ENCODE results near the gene PHLDB2.

PHLDB2 gene

GRCh38 chr3:111943533-111943932, 84.5 kb downstream of the PHLDB2 start:
- no peak for TF ChIP-seq POLR2AphosphoS5 (IDR thresholded peaks at IDR 0.05; ENCODE audit: low read depth, low read length)
- no peak for TF ChIP-seq SIN3A (IDR thresholded peaks at IDR 0.05; ENCODE audit: borderline replicate concordance, insufficient read depth, low read length)
- TF ChIP-seq REST (IDR thresholded peaks at IDR 0.05; ENCODE audit: insufficient read depth in 1 of 2, low read depth in 2 of 2, low read length in 2 of 2) = no peak
- TF ChIP-seq TAF1 (IDR thresholded peaks at IDR 0.05; ENCODE audit: borderline replicate concordance, insufficient read depth, low read length) = no peak
- no peak for TF ChIP-seq FOXP2 (optimal IDR thresholded peaks at IDR 0.05; ENCODE audit: borderline replicate concordance, extremely low read depth, extremely low read length, insufficient read depth)

GRCh38 chr3:111944372-111944771, 85.3 kb downstream of the PHLDB2 start:
- TF ChIP-seq SIN3A (IDR thresholded peaks at IDR 0.05; ENCODE audit: borderline replicate concordance, insufficient read depth, low read length) (no peak), REST (IDR thresholded peaks at IDR 0.05; ENCODE audit: insufficient read depth in 1 of 2, low read depth in 2 of 2, low read length in 2 of 2) (no peak), FOXP2 (optimal IDR thresholded peaks at IDR 0.05; ENCODE audit: borderline replicate concordance, extremely low read depth, extremely low read length, insufficient read depth) (no peak), POLR2AphosphoS5 (IDR thresholded peaks at IDR 0.05; ENCODE audit: low read depth, low read length) (no peak), TAF1 (IDR thresholded peaks at IDR 0.05; ENCODE audit: borderline replicate concordance, insufficient read depth, low read length) (no peak)

DNA sequence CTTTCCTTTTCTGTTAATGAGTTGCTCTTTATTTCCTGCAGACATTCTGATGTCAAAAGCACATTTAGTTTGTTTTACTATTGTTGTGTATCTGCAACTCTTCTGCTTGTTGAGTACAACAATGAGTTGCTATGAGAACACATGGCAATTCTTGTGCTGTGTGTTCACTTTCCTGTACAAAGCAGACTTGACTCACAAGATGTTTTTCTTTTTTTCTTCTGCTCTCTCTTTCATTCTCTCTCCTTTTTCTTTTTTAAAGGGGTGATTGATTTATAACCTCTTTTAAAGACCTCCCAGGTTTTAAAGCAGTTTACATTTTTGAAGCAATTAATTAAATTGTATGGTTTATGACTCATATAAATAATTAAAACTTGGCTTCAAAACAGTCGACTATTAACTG, 88.2 kb downstream of the PHLDB2 start:
- TF ChIP-seq SIN3A (IDR thresholded peaks at IDR 0.05; ENCODE audit: borderline replicate concordance, insufficient read depth, low read length) (no peak), POLR2AphosphoS5 (IDR thresholded peaks at IDR 0.05; ENCODE audit: low read depth, low read length) (no peak), TAF1 (IDR thresholded peaks at IDR 0.05; ENCODE audit: borderline replicate concordance, insufficient read depth, low read length) (no peak), REST (IDR thresholded peaks at IDR 0.05; ENCODE audit: insufficient read depth in 1 of 2, low read depth in 2 of 2, low read length in 2 of 2) (no peak), FOXP2 (optimal IDR thresholded peaks at IDR 0.05; ENCODE audit: borderline replicate concordance, extremely low read depth, extremely low read length, insufficient read depth) (no peak)

DNA sequence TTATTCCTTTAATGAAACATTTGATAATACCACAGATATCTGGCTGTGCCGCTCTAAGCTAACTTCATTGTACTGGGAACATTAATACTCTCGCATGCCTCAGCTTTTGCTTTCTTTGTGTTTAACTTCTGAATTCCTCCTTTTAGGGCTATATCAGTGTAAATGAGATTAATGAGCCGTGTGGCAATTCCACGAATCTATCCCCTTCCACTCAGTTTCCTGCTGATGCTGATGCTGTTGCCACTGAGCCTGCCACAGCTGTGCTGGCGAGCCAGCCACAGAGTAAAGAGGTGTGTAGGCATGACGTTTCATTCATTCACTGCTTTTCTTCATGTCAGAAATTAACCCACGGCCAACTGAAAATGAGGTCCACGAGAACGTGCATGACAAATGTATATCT, 89.7 kb downstream of the PHLDB2 start:
- no peak for TF ChIP-seq REST (IDR thresholded peaks at IDR 0.05; ENCODE audit: insufficient read depth in 1 of 2, low read depth in 2 of 2, low read length in 2 of 2)
- TF ChIP-seq TAF1 (IDR thresholded peaks at IDR 0.05; ENCODE audit: borderline replicate concordance, insufficient read depth, low read length) = no peak
- TF ChIP-seq FOXP2 (optimal IDR thresholded peaks at IDR 0.05; ENCODE audit: borderline replicate concordance, extremely low read depth, extremely low read length, insufficient read depth) = no peak
- TF ChIP-seq POLR2AphosphoS5 (IDR thresholded peaks at IDR 0.05; ENCODE audit: low read depth, low read length) = no peak
- TF ChIP-seq SIN3A (IDR thresholded peaks at IDR 0.05; ENCODE audit: borderline replicate concordance, insufficient read depth, low read length) = no peak

DNA sequence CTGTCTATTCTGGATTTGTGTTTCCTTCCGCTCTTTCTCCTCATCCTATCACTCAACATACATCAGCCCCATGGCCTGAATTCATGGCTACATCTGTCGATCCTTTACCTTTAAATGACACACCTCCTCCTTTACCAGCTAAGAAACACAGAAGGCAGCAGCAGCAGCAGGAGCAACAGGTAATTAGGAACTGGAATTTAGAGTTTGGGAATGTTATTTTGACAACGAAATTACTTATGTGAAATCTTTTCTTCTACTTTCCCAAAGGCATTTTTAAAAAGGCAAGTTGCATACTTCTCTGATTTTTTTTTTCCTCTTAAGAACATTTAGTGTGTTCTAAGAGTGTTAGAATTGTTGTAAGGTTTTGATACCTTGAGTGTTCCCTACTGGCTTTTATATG, 90.6 kb downstream of the PHLDB2 start:
- TF ChIP-seq REST (IDR thresholded peaks at IDR 0.05; ENCODE audit: insufficient read depth in 1 of 2, low read depth in 2 of 2, low read length in 2 of 2) (no peak), FOXP2 (optimal IDR thresholded peaks at IDR 0.05; ENCODE audit: borderline replicate concordance, extremely low read depth, extremely low read length, insufficient read depth) (no peak), POLR2AphosphoS5 (IDR thresholded peaks at IDR 0.05; ENCODE audit: low read depth, low read length) (no peak)
